Stimulated activated CD8-positive, alpha-beta memory T cell treated with anti-CD3 and anti-CD28 coated beads, Interleukin-15, amount 100 ng/mL, for 1 hour (primary cell): ENCODE measurements around the gene MLF2.
"Not testable (repeated sequence)": the region's sequence is repeated elsewhere in the genome, so short reads cannot be mapped to it uniquely, and the experiment has no call there.

Experiments used
- DNase-seq: peaks from one replicate; pipeline ENCODE4 v3.0.0-alpha.2; 2020; ENCODE audit warnings: low read depth

The MLF2 gene

GRCh38 chr12:6765048-6765633 is 12.2 kb upstream of the MLF2 start:
- no peak for DNase-seq

- no peak for DNase-seq
These were observed 11.3 kb upstream of the MLF2 start for GRCh38 chr12:6764011-6764828.

DNA sequence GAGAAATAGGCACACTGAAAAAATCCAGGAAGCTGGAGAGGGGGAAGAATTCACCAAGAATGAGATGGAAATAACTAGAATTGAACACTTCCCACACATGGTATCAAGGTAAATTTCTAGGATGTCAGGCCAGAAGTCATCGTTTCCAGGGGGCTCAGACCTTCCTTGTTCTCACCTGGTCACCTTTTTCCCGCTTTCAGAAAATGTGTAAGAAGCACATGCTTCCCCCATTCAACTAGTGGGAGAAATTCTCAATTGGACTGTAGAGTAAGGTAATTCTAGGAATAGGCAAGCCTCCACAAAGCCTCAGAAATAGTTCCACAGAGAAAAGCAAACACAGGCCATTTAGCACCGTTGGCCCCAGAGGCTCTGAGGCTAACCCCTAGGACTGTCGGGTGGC is 10.4 kb upstream of the MLF2 start:
- DNase-seq: no peak

DNA sequence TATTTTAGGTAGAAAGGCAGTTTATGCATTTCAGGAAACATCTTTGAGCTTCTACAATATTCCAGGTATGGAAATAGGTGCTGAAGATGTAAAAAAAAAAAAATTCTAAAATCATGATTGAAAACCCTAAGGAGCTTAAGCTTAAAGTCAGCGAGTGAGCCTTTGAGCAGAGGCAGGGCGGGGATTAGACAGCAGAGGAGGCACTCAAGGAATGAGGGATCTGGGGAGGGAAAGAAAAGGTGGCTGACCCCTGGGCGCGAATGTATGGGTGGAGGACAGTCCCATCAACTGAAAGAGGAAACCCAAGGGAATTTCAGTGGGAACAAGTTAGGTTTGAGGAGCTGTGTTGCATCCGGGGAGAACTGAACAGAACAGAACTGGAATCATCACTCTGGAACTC is 6.8 kb upstream of the MLF2 start:
- no peak for DNase-seq

DNA sequence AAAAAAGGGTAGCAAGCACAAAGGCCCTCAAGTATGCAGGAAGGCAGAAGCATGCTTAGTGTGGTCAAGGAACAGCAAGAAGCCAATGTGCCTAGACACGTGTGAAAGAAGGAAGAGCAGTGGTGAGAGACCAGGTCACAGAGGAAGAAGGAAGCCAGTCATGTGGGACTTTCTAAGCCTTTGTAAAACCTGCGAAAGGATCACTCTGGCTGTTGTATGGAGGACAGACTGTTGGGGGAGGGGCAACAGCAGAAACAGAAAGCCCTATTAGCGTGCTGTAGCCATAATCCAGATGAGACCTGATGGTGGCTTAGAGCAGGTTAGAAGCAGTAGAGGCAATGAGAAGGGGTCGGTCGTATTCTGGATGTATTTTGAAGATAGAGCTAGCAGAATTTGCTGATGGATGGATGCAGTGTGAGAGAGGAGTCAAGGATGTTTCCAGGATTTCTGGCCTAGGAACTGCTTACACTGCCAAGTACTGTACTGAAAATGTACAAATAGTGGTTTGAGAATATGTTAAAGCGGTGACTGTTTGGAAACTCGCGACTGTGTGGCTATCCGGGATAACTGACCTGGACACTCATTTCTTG is 5.7 kb upstream of the MLF2 start:
- no peak for DNase-seq

GRCh38 chr12:6757028-6757690 is 4.2 kb upstream of the MLF2 start:
- DNase-seq: no peak

GRCh38 chr12:6754411-6754810 is 1.5 kb upstream of the MLF2 start:
- DNase-seq: no peak

DNA sequence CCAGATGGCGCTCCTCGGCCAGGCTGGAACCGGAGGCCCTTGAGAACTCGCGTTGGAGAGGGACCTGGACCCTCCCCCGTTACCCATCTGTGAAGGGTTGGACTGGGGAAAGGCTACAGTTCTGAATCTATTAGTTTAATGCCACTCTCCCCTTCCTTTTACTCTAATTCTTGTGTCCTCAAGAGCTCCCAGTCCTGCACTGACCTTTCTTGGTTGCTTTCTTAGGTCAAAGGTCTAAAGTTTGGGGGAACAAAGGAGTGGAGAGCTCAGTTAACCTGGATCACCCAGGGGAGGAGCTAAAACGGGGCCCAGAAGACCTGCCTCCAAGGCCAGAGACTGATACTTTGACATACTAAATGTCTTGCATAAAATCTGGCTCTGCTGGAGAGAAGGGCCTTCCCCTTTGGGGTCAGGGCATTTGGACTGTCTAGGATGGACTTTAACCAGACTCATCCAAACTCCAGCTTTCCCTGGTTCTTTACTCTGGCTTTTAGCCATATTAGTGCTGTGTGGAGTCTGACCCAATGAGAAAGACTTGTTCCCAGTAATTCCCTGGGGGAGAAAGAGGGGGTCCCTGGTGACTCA is 923 bp upstream of the MLF2 start:
- DNase-seq: no peak

GRCh38 chr12:6752167-6752920 is 597 bp downstream of the MLF2 start:
- DNase-seq: no peak

- no peak for DNase-seq
These were observed 1.2 kb downstream of the MLF2 start for GRCh38 chr12:6751767-6752166.

DNA sequence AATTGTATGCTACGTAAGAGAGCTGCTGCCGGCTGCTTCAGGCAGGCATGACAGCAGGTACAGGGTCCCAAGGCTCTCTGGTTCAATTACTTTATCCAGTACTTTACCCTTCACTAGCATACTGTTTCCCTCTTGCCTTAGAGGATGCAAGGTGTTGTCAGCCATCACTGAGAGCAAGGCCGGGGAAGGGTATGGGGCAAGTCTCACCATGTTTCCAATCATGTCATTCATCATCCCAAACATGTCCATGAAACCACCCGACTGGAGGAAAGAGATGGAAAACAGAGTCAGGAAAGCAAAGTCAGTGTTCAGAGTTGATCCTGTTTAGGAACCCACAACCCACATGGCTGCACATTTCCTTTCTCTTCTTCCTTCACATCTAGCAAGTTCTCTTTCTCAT is 2.4 kb downstream of the MLF2 start:
- DNase-seq: no peak

- no peak for DNase-seq
These were observed 4.2 kb downstream of the MLF2 start for GRCh38 chr12:6748761-6749160.

DNA sequence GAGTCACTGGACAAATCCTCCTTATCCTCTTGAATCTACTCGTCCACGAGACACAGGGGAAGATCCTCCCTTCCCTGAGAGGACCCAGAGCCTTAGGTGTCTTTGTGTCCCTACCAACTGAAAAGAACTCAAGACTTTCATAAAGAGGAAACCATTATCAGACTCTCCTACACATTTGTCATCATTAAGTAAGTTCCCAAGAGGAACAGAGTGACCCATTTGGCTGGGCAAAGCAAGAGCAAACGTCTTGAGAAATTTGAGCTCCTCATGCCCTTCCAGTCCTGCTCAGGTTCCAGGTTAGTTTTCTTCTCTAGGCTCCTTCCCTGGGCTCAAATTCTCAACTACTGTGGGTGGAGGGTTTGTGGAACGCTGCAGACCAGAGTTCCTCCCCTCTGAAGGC is 5.7 kb downstream of the MLF2 start:
- DNase-seq: no peak

DNA sequence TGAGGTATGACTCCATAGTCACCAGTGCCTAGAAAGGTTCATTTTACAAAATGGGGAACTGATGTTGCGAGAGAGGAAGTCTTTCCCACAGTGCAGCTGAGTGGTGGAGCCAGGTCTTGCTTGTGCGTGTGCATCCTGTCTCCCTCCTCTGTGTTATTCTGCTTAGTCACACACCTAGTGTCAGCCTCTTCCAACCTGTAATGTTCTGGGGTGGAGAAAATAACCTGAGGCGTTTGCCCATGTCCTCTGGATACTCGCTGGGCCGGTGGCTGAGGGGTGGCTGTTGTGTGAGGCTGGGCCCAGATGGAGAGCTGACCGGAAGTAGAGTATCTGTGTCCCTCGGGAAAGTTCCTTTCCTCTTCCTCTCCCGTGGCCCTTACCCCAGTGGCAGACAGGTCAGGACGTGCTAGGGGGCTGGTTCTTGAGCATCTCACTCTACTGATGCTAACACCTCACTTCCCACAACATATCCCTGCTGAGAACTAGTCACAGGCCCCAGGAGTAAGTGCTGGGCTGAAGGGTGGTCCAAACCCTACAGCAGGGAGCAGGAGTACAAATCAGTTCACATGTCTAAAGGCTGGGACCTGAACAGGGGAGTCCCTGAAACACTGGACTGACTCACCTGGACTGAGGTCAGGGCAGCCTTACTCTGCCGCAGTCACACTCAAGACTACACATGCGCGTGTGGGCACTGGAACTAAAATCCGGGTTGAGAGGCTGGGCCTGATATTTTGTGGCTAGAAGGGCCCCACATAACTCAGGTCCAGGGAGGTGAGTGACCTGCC is 7.0 kb downstream of the MLF2 start:
- no peak for DNase-seq

GRCh38 chr12:6743300-6743699 is 9.6 kb downstream of the MLF2 start:
- not testable (repeated sequence) for DNase-seq

- DNase-seq: no peak
These were observed 10.1 kb downstream of the MLF2 start for GRCh38 chr12:6742834-6743233.

DNA sequence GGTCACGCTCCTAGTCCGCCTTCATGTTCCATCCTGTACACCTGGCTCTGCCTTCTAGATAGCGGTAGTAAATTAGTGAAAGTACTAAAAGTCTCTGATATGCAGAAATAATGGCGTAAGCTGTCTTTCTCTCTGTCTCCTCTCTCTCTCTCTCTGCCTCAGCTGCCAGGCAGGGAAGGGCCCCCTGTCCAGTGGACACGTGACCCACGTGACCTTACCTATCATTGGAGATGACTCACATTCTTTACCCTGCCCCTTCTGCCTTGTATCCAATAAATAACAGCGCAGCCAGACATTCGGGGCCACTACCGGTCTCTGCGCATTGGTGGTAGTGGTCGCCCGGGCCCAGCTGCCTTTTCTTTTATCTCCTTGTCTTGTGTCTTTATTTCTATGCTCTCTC is 10.9 kb downstream of the MLF2 start:
- not testable (repeated sequence) for DNase-seq

- DNase-seq: no peak
These were observed 16.2 kb downstream of the MLF2 start for GRCh38 chr12:6736754-6737153.

- no peak for DNase-seq
These were observed 17.3 kb downstream of the MLF2 start for GRCh38 chr12:6735448-6736191.
